Prostate gland (tissue), 2 donors: ENCODE data around the gene FANCG.

Experiments
- CTCF ChIP-seq, 4 experiments: fragments of 200-600 bp in 2 of 4; fragments of 450-650 bp in 2 of 4; sonication (generic) in 2 of 4; IDR thresholded peaks; 1 replicate in 3 of 4; 2 replicates in 1 of 4; pipeline ENCODE4 v1.5.1; 2016 to 2019; ENCODE audit warnings: antibody characterized with exemption in 4 of 4, mild to moderate bottlenecking in 2 of 4, moderate library complexity in 2 of 4
- POLR2A ChIP-seq: fragments of 450-650 bp; IDR thresholded peaks from one replicate; pipeline ENCODE4 v1.6.1; 2016; ENCODE audit warnings: antibody characterized with exemption, mild to moderate bottlenecking
- POLR2AphosphoS5 ChIP-seq: sonication (generic); formaldehyde crosslinking; IDR thresholded peaks from one replicate; pipeline ENCODE4 v1.6.1; 2017; ENCODE audit warnings: antibody characterized with exemption

GRCh38 chr9:35074791-35075190 lies 5.0 kb downstream of the FANCG start:
- TF ChIP-seq CTCF (IDR thresholded peaks at IDR 0.05) (no peak), POLR2A (no peak), POLR2AphosphoS5 (no peak)
